ENCODE data around the gene CENPX. TPM values are rescaled to one million over a fixed set of nuclear protein-coding genes. Genes with fewer than 3 reads are reported as not detected.

The CENPX gene
- total RNA-seq, 1 donor from 2014 or later: 50.0 TPM

DNA sequence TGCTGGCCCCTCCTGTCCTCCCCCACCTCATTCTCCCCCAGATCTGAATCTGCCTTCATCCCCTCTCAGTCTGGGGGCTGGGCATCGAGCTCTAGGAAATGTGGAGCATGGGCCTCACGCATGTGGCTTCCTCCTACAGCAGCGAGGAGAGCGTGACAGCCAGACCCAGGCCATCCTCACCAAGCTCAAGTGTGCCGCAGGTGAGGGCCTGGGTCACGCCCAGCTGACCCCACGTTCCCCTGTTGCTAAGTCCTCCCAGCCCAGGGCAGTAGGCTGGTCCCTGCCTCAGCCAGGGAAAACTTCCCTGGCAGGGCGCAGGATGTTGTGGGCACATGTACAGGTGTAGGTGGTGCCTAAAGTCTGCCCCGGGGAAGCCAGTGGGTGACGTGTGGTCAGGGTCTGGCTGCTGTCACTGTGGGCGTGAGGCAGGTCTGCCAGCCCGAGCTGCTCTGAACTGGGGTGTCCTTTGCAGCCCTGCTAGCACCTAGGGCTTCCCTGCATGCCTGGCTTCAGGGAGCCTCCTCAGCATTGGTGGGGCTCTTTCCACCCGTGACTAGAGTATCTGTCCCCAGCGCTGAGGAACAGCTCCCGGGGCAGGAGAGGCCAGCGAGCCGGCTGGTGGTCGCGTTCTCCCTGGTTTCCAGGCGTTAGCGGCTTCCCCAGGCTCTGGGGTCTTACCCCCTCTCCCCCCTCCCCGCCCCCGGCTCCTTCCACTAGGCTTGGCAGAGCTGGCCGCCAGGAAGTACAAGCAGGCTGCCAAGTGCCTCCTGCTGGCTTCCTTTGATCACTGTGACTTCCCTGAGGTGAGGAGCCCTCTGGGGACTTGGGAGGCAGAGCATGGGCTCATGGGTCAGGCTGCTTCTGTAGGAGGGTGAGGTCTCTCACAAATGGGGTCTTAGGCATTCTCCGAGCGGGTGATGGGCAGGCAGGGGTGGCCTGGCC is 32.6 kb upstream of the CENPX start:
- no peak for DNase-seq (ENCODE audit: low read depth)

DNA sequence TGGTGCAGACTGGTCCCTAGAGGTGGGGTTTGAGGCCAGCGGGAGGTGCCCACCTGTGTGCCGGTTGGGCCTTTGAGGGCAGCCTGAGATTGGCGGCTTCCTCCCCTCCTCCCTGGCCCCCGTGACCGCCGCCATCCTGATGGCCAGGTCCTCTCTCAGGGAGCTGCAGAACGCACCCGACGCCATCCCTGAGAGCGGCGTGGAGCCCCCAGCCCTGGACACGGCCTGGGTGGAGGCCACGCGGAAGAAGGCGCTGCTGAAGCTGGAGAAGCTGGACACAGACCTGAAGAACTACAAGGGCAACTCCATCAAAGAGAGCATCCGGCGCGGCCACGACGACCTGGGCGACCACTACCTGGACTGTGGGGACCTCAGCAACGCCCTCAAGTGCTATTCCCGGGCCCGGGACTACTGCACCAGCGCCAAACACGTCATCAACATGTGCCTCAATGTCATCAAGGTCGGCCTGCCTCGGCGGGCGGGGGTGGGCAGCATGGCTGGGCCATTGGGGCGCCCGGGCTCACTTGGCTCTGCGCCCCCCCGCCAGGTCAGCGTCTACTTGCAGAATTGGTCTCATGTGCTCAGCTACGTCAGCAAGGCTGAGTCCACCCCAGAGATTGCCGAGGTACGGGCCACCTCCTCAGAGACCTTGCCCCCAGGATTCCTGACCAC is 31.8 kb upstream of the CENPX start:
- DNase-seq (ENCODE audit: low read depth): no peak

DNA sequence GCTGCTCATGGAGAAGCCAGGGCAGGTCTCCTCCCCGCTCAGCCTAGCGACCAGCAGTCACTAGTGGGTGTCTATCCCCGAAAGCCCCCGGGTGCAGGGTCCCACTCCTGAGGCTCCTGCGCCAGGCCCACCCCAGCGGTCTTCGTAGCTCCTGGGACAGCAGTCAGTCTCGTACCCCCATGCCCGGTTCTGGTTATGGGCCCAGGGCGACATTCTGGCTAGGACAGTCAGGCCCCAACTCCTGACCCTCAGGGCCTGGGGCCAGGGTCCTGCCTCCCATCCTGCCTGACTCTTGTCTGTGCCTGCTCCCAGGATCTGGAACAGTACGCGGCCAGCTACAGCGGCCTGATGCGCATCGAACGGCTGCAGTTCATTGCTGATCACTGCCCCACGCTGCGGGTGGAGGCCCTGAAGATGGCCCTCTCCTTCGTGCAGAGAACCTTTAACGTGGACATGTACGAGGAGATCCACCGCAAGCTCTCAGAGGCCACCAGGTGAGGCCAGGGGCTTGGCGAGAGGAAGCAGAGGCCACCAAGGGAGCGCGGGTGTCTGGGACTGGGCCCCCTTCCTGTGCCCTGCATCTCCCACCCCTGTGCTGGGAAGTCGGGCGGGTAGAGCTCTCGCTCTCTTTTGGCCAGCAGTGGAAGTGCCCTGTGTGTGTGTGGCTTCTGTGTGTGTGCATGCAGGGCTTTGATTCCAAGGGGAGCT is 31.0 kb upstream of the CENPX start:
- DNase-seq (ENCODE audit: low read depth): no peak

DNA sequence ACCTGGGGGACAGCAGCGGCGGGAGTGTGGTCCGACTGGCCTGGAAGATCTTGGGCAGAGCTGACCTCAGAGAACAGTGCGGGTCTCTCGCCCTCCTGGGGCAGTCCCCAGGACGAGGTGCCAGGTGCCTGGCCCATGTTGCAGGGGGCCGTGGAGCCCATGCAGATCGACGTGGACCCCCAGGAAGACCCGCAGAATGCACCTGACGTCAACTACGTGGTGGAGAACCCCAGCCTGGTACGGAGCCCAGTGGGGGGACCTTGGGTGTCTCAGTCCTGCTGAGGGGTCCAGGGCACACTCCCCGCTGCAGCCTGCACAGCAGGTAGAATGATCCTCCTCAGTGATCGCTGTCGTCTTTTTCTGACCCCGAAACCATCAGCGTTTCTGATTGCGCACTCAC is 30.5 kb upstream of the CENPX start:
- no peak for DNase-seq (ENCODE audit: low read depth)

DNA sequence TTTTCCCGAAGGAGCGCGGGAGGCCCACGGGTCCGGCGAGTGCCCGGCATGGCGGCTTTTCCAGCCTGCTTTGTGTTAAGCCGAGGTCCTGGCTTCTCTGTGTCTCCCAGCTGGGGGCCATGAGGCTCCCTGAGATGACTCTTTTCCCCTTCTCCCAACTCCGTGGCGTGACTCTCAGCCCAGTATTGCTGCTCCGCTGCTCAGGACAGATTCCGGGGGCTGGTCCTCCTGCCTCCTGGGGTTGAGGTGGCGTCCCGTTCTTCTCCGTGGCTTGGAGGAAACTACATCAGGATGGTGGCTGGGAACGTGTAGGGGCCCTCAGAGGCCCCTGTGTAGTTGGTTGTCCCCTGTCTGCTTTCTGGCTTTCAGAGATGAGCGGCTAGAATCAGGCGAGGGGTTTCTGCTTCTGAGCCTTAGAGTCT is 30.0 kb upstream of the CENPX start:
- DNase-seq (ENCODE audit: low read depth): no peak

DNA sequence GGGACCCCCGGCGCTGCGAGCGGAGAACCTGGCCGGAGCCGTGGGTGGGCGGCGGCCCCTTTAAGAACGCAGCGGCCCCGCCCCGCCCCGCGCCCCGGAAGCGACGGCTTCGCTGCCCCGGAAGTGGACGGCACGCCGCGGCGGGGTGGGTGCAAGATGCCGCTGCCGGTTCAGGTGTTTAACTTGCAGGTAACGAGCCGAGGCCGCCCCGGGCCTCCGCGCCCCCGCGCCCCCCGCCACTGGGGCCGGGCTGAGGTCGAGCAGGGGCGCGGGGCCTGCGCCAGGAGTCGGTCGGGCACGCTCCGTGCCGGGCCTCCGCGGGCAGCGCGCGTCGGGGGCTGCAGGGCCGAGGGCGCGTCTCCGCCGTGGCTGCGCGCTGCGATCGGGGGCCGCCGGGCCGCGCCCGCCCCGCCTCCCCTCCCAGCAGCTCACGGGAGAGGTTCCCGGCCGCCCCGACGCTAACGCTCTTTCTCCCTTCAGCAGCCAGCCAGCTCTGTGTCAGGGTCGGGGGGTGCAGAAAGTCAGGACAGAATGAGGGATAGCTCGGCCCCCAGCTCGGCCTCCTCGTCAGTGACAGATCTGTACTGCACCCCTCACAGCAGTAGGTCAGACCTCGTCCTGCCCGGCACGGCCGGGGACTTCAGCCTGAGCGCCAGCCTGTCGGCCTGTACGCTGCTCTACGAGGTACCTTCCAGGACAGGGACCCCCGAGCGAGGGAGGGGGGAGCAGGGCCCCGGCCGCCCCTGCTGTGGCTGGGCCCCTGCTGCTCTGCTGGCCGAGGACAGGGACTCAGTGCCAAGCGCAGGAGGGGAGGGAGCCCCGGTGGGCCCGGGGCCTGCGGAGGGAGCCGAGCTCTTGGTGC is 29.3 kb upstream of the CENPX start, which contains the start of the genes GPS1 and RFNG:
GPS1 (plus strand) TSS at position 123 of the 862 bp plus-strand sequence; CDS start at position 157, 34 bp downstream.
RFNG (minus strand) TSS at position 36 of the 862 bp plus-strand sequence. CDS start 45 bp downstream, outside the sequence.
- DNase-seq (ENCODE audit: low read depth): peak; percentile 56

DNA sequence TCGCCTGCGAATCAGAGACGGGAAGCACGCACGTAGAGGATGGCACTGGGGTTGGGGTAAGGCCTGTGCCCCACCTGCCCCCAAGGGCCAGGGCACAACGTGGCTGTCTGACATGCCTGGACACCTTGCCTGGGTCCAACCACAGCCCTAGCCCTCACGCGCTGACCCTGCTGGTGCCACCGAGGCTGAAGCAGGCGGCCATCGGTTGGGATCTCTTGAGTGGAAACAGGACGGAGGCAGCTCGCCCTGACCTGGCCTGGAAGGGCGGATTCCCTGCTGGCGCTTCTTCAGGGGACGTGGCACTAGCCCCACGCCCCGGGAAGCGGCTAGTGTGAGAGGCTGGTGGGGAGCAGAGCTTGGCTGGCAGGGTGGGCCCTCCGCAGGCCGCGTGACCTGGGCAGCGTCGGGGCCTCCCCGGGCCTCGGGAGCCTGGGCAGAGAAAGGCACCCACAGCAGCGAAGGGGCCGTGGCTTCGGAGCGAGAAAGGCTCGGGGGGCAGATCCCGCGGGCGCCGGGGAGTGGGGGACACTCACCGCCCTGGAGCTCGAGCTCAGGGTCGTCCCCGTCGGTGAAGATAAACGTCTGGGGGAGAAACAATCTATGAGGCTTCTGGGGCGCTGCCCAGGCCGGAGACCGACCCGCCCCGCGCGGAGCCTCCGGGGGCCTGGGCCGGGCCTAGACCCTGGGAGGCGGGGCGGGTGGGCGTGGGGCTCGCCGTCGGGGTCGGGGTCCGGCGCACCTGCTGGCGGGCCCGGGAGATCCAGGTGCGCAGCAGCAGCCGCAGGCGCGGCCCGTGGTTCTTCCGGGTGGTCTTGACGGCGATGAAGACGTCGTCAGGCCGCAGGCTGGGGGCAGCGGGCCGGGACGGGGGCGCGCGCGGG is 28.3 kb upstream of the CENPX start:
- DNase-seq (ENCODE audit: low read depth): no peak

DNA sequence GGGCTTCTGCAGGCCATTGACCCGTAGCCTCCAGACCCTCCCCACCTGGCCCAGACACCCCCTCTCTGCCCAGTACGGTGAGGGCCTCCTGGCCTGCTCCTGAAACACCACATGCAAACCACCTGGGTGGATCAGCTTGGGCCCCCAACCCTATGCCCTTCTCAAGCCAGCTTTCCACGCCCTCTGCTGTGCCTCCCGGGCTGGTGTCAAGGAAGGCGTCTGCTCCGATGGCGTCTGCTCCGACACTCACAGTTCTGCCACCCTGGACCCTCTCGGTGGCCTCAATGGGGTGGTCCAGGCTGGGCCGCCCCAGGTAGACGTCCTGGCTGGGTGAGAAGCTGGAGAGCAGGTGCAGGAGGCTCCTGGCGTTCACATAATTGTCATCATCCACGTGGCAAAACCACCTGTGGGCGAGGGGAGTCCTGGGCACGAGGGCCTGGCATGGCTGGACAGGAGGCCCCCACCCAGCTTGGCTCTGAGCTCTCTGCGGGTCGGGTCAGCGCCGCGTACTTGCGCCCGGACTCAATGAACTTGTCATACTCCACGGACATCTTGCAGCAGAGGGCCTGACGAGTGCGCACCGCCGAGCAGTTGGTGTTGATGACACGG is 27.6 kb upstream of the CENPX start:
- DNase-seq (ENCODE audit: low read depth): no peak

DNA sequence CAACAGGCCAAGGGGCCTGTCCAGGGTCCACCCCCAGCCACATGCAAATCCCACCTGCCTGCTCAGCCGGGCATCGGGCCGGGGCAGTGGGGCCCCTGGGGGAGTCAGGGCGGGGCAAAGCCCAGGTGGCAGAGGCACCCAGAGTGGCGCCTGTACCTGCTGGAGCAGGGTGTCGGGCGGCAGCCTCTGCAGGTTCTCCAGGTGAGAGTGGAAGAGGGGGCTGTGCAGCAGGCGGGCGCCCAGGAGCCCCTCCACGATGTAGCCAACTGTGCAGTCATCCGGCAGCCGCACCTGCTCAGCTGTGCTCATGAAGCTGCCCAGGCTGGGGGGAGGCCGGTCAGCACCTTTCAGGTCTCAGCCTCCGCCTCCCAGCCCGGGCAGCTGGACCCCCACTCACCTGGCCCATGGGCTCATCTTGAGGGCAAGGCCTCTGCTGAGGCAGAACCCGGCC is 26.9 kb upstream of the CENPX start:
- no peak for DNase-seq (ENCODE audit: low read depth)

DNA sequence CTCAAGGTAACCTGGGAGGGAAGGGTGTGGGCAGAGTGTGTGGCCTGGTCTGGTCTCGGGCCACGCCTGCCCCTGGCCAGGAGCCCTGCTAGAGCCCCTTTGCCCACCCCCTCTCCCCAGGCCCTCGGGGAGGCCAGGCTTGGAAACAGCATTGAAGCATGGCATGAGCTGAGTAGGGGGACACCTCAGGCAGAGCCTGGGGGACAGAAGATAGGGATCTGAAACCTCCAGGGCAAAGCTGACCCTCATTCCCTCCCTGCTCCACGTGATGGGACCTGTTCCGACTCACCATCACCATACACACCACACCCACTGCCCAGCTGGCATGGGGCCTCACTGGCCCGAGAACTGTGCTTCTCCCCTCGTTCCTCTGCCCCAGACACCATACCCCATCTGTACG is 26.4 kb upstream of the CENPX start:
- DNase-seq (ENCODE audit: low read depth): no peak

DNA sequence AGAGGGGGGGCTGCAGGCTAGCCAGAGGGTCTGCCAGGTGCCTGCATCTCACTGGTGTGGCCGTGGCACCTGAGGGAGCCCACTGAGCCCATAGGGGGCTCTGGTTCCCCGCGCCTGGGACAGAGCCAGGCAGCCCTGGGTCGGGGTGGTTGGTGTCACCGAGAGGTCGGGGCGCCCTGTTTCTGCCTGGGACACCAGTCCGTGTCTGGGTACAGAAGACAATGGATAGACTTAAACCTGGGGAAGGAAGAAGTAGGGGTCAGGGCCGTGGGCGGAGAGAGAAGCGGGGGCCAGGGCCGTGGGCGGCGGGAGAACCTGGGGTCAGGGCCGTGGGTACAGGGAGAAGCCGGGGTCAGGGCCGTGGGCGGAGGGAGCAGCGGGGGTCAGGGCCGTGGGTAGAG is 25.9 kb upstream of the CENPX start:
- DNase-seq (ENCODE audit: low read depth): no peak

DNA sequence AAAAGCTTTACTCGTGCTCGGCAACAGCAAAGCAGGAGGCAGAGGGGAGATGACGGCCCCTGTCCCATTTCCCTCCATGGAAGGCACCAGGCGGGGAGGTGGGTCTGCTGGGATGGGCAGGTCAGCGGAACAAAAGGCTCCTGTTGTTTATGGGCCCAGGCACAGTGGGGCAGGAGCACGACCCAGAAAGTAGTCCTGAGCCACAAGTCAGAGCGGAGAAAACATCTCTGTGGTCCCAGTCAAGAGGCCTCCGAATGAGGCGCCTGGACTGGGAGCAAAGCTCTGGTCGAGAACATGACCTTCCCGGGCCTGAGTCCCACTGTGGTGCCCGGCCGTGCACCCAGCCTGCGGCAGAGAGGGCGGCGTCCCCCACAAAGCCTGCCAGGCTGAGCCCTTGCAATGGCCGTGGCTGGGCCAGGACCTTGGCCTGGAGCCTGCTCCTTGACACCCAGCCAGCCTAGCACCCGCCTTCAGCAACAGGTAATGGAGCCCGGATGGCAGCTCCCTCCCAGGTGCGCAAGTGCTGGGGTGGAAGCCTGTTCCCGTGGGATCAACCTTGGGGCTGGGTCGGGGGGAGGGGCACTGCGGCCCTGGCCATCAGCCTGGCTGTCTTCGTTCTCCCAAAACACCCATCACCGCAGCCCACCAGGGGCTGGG is 25.4 kb upstream of the CENPX start:
- DNase-seq (ENCODE audit: low read depth): no peak

DNA sequence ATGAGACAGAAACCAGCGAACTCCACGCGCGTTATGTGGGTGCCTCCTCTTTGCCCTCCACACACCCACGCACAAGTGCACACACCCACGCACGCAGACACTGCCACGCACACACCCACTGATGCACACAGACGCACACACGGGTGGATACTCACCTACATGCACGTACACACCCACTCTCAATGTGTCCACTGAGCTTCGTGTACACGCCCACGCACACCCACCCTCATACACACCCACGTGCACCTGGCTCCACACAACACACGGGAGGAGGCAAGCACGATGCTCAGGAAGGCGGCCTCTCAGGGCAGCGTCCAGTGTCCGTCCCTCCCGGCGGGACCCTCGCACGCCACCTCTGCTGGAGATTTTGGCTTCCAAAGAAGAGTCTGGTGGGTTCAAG is 24.7 kb upstream of the CENPX start:
- DNase-seq (ENCODE audit: low read depth): no peak

DNA sequence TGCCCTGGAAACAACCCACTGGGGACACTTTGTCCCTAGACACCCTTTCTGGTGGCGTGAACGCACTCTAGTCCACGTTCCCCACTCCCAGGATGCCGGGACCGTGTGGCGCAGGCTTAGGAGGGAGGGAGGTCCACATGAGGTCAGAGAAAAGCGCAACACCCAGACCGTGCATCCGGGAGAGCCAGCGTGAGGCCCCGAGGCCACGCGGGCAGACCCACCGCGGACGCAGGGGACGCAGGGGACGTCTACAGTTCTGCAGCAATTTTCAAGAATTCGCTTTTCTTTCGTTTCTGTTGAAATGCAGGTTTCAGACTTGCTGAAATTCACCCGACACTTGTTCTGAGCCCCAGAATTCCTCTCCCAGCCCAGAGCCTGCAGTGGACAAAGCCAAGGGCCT is 24.2 kb upstream of the CENPX start:
- no peak for DNase-seq (ENCODE audit: low read depth)

DNA sequence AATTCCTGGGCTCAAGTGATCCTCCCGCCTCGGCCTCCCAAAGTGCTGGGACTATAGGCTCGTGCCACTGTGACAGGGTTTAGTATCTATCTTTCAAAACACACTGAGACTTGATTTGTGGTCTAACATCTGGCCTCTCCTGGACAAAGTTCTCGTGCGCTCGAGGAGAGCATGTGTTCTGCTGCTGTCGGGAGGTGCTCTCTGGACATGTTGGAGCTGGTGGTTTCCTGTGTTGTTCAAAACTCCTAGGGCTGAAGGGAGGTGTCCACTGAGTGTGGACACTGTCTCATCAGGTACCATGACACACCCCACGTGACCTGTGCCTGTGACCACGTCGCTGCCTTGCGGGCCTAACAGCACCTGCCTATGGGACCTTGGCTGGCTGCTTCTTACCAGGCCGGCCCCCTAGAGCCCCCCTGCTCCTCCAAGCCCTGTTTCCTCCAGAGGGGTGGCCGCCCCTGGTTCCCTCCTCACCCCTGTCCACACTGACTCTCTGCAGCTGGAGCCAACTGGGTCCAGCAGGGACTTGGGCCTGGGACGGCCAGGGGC is 23.3 kb upstream of the CENPX start:
- DNase-seq (ENCODE audit: low read depth): no peak

DNA sequence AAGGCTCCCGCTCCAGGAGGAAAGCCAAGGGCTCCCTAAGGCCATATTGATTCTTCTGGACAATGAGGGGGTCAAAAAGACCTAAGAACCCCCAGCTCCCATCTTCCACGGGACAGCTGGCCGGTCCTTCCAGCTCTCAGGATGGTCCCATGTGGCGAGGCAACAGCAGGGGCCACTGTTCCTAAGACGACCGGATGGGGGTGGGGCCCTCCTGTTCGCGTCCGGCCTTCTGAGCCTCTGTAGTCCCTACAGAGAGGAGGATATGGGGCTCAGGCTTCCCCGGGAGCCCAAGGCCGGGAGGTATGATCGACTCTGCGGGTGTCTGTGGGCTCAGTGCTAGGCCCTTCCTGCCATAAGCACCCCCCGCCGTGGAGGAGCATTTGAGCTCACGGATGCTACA is 20.8 kb upstream of the CENPX start:
- no peak for DNase-seq (ENCODE audit: low read depth)

DNA sequence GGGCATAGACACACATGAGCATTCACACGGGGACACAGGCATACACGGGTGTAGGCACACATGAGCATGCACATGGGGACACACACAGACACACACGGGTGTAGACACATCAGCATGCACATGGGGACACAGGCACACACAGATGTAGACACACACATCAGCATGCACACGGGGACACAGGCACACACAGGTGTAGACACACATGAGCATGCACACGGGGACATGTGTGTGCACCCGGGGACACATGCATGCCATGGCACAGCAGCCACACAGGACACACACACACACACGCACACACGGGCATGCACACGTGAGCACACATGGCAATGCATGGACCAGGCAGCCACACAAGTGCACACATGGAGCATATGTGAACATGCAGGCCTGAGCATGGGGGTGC is 20.0 kb upstream of the CENPX start:
- no peak for DNase-seq (ENCODE audit: low read depth)

DNA sequence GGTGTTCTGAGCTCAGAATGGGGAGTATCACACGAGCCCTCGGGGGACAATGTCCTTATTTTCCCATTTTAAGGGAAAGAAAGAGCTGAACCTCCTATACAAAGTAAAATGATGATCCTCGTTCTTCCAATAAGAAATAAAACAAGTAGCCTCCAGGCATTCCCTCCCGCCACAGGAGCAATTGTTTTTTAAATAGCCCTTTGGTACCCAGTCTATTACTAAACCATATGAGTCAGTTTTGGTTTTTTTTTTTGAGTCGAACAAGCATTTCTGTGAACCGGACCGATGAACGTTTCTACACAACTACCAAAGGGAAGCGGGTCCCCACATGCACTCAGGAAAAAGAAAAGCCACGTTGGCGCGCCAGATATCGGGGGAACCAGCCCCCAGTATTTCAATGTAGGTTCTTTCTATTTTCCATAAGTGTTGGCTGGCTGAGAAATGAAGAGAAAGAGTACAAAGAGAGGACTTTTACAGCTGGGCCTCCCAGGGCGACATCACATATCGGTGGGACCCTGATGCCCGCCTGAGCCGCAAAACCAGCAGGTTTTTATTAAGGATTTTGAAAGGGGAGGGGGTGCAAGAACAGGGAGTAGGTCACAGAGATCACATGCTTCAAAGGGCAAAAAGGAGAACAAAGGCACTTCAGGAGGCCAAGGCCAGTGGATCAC is 18.6 kb upstream of the CENPX start:
- no peak for DNase-seq (ENCODE audit: low read depth)

Measured in myocyte (in vitro differentiated cells).